Gastrocnemius medialis (tissue), 4 donors: Measurements from ENCODE around the gene NRAS. TPM values are rescaled to one million over a fixed set of nuclear protein-coding genes. Genes with fewer than 3 reads are reported as not detected.

Experiments used
- ATAC-seq, 2 donors: fragments of 150-250 bp; one replicate each; pipeline ENCODE4 v1.9.1; 2016
- DNase-seq, 2 donors: peaks; one replicate each; pipeline ENCODE4 v3.0.0-alpha.2; 2019
- H3K27ac ChIP-seq, 4 donors: fragments of 200-600 bp; sonication (generic); 1 replicate in 1 of 4; 2 replicates in 3 of 4; pipeline ENCODE4 v1.5.1; 2016 to 2018; ENCODE audit warnings: mild to moderate bottlenecking in 2 of 4, moderate library complexity in 1 of 4
- H3K27me3 ChIP-seq, 3 donors: fragments of 200-600 bp; sonication (generic) in 2 of 3; 1 replicate in 1 of 3; 2 replicates in 2 of 3; pipeline versions ENCODE4 v1.5.1 to v1.6.0; 2016 to 2019; ENCODE audit warnings: mild to moderate bottlenecking in 1 of 3, moderate library complexity in 1 of 3
- H3K36me3 ChIP-seq, 2 donors: fragments of 200-600 bp; sonication (generic) in 1 of 2; one replicate each; pipeline ENCODE4 v1.5.1; 2017 to 2018
- H3K4me1 ChIP-seq, 2 donors: fragments of 200-600 bp; sonication (generic) in 1 of 2; one replicate each; pipeline ENCODE4 v1.5.1; 2016 to 2017; ENCODE audit warnings: mild to moderate bottlenecking in 2 of 2
- H3K4me3 ChIP-seq, 4 donors: fragments of 200-600 bp; sonication (generic) in 3 of 4; 1 replicate in 1 of 4; 2 replicates in 3 of 4; pipeline ENCODE4 v1.5.1; 2016 to 2019; ENCODE audit warnings: mild to moderate bottlenecking in 2 of 4
- H3K9me3 ChIP-seq, 3 donors: fragments of 200-600 bp; sonication (generic) in 2 of 3; 1 replicate in 1 of 3; 2 replicates in 2 of 3; pipeline ENCODE4 v1.5.1; 2016 to 2019
- POLR2A ChIP-seq, 2 donors: fragments of 450-650 bp; IDR thresholded peaks; one replicate each; pipeline ENCODE4 v1.6.1; 2017; ENCODE audit warnings: antibody characterized with exemption in 2 of 2, mild to moderate bottlenecking in 2 of 2, moderate library complexity in 2 of 2
- in situ Hi-C, 4 donors: fragments of 200-750 bp; cut with MboI; loops; one replicate each; pipeline versions ENCODE4 v1.15.0 to v1.8.0; 2017; ENCODE audit warnings: low sequenced_read_pairs in 4 of 4
- intact Hi-C: fragments of 100-400 bp; cut with DNase I; formaldehyde crosslinking; loops from one replicate; pipeline ENCODE4 v1.15.1; 2023; ENCODE audit warnings: low total_unique reads
- total RNA-seq, 4 donors: library from RNA; depleted of rRNA; stranded (reverse); fragments of >200 nt; gene quantifications; one replicate each; pipeline versions ENCODE4 v1.1.0 to v1.2.3, GENCODE V29; 2016
- TF ChIP-seq, protein P1 (sequence below), 5 experiments: fragments of 450-650 bp in 3 of 5; fragments of 200-600 bp in 2 of 5; sonication (generic) in 2 of 5; IDR thresholded peaks in 4 of 5; conservative IDR thresholded peaks in 1 of 5; 1 replicate in 4 of 5; 2 replicates in 1 of 5; pipeline ENCODE4 v1.5.1; 2016 to 2019; ENCODE audit warnings: antibody characterized with exemption in 5 of 5, mild to moderate bottlenecking in 3 of 5, moderate library complexity in 3 of 5

NRAS gene
- total RNA-seq, 4 donors from 2014 or later, result 3.9 to 10.8 (median 6.6) TPM

- Histone ChIP-seq H3K27me3 (no peaks in the 10 kb centered on the region), H3K4me1 (peaks cover 65% of the 10 kb centered on the region in 2 donors), H3K9me3 (no peaks in the 10 kb centered on the region), H3K27ac (peak overlapping the region; percentile 88 to 98 (median 91)), H3K4me3 (no peak overlapping the region), H3K36me3 (peaks cover 0 to 16% of the 10 kb centered on the region in 2 donors)
- DNase-seq (no peak), ATAC-seq (no peak)
- in situ Hi-C loops, result loop anchor here in 1 of 4 donors (10.0 kb wide), 1 partner anchor 55 kb away; no protein-coding TSS in a partner anchor
- no peak for TF ChIP-seq POLR2A (IDR thresholded peaks at IDR 0.05)
- TF ChIP-seq, protein P1, sequence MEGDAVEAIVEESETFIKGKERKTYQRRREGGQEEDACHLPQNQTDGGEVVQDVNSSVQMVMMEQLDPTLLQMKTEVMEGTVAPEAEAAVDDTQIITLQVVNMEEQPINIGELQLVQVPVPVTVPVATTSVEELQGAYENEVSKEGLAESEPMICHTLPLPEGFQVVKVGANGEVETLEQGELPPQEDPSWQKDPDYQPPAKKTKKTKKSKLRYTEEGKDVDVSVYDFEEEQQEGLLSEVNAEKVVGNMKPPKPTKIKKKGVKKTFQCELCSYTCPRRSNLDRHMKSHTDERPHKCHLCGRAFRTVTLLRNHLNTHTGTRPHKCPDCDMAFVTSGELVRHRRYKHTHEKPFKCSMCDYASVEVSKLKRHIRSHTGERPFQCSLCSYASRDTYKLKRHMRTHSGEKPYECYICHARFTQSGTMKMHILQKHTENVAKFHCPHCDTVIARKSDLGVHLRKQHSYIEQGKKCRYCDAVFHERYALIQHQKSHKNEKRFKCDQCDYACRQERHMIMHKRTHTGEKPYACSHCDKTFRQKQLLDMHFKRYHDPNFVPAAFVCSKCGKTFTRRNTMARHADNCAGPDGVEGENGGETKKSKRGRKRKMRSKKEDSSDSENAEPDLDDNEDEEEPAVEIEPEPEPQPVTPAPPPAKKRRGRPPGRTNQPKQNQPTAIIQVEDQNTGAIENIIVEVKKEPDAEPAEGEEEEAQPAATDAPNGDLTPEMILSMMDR (IDR thresholded peaks at IDR 0.05 in 4 of 5, conservative IDR thresholded peaks at IDR 0.05 in 1 of 5), result no peak
- intact Hi-C loops, result loop anchor here (10.0 kb wide), 1 partner anchor 1685 kb away; the partner anchor contains the start of gene ATP1A1
These were observed 26.4 kb downstream of the NRAS start for GRCh38 chr1:114690148-114690547.

- H3K4me1 ChIP-seq, result peaks cover 75% of the 10 kb centered on the region in 2 donors
- peaks cover 0 to 20% of the 10 kb centered on the region in 2 donors for H3K36me3 ChIP-seq
- H3K4me3 ChIP-seq, result no peak overlapping the region
- DNase-seq (no peak), ATAC-seq (no peak)
- in situ Hi-C loops, result no loop called here
- TF ChIP-seq, protein P1 (IDR thresholded peaks at IDR 0.05 in 4 of 5, conservative IDR thresholded peaks at IDR 0.05 in 1 of 5), result no peak
- no peak for TF ChIP-seq POLR2A (IDR thresholded peaks at IDR 0.05)
- no peaks in the 10 kb centered on the region for H3K27me3 ChIP-seq
- intact Hi-C loops, result loop anchor here (10.0 kb wide), 1 partner anchor 664 kb away; no protein-coding TSS in a partner anchor
- peak overlapping the region; percentile 88 to 98 (median 91) for H3K27ac ChIP-seq
- H3K9me3 ChIP-seq, result no peaks in the 10 kb centered on the region
These were observed 28.0 kb downstream of the NRAS start for GRCh38 chr1:114688526-114688925.

DNA sequence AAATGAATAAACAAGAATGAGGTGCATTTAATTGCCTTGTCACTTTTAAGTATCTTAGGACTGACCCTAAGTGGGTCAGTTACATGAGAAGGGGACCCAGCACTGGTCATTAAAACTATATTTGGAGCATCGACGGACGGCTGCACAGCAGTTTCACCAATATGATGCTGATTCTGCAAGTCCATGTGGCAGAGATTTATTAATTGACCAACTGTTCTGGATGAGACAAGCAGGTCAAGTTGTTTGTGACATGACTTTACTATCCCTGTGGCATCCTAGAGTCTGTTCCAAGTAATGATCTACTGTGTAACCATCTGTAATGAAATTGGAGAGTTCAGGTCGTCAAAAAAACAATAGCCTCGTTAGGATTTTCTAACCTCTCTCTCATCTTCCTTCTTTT is 30.7 kb downstream of the NRAS start:
- H3K4me1 ChIP-seq, result peaks cover 62 to 68% of the 10 kb centered on the region in 2 donors
- no peak for DNase-seq

GRCh38 chr1:114677691-114678090 is 38.9 kb downstream of the NRAS start:
- Histone ChIP-seq H3K27me3 (no peaks in the 10 kb centered on the region), H3K4me3 (no peak overlapping the region), H3K4me1 (peaks cover 0 to 25% of the 10 kb centered on the region in 2 donors), H3K9me3 (no peaks in the 10 kb centered on the region), H3K27ac (peak overlapping the region; percentile 88 to 100 (median 94)), H3K36me3 (peaks cover 0 to 86% of the 10 kb centered on the region in 2 donors)
- DNase-seq, result no peak
- in situ Hi-C loops (loop anchor here in 2 of 4 donors (5.0 to 10.0 kb wide), 2 partner anchors 67 to 75 kb away; no protein-coding TSS in a partner anchor), intact Hi-C loops (loop anchor here (10.0 kb wide), 1 partner anchor 1077 kb away; no protein-coding TSS in a partner anchor)
- no peak for TF ChIP-seq POLR2A (IDR thresholded peaks at IDR 0.05)
- TF ChIP-seq, protein P1 (IDR thresholded peaks at IDR 0.05 in 4 of 5, conservative IDR thresholded peaks at IDR 0.05 in 1 of 5), result no peak
- no peak for ATAC-seq

More for the DNA sequence above, 30.7 kb downstream of the NRAS start:
- no peak for TF ChIP-seq POLR2A (IDR thresholded peaks at IDR 0.05)
- TF ChIP-seq, protein P1 (IDR thresholded peaks at IDR 0.05 in 4 of 5, conservative IDR thresholded peaks at IDR 0.05 in 1 of 5), result no peak
- no peaks in the 10 kb centered on the region for H3K27me3 ChIP-seq
- no peak overlapping the region for H3K4me3 ChIP-seq
- no peaks in the 10 kb centered on the region for H3K9me3 ChIP-seq
- in situ Hi-C loops (no loop called here), intact Hi-C loops (loop anchor here (2.0 to 10.0 kb wide), 2 partner anchors 13 to 661 kb away; no protein-coding TSS in a partner anchor)
- H3K36me3 ChIP-seq, result peaks cover 0 to 37% of the 10 kb centered on the region in 2 donors
- peak overlapping the region; percentile 88 to 98 (median 91) for H3K27ac ChIP-seq
- peak; percentile 41 to 82 for ATAC-seq
